Raji (cell line): ENCODE data around the gene CTNS.

Experiments used
- POLR2A ChIP-seq: IDR thresholded peaks from 2 replicates; pipeline ENCODE4 v1.6.1; 2011; ENCODE audit warnings: low read depth, low read length, control low read depth; ENCODE audit not compliant: insufficient read depth

The CTNS gene

DNA sequence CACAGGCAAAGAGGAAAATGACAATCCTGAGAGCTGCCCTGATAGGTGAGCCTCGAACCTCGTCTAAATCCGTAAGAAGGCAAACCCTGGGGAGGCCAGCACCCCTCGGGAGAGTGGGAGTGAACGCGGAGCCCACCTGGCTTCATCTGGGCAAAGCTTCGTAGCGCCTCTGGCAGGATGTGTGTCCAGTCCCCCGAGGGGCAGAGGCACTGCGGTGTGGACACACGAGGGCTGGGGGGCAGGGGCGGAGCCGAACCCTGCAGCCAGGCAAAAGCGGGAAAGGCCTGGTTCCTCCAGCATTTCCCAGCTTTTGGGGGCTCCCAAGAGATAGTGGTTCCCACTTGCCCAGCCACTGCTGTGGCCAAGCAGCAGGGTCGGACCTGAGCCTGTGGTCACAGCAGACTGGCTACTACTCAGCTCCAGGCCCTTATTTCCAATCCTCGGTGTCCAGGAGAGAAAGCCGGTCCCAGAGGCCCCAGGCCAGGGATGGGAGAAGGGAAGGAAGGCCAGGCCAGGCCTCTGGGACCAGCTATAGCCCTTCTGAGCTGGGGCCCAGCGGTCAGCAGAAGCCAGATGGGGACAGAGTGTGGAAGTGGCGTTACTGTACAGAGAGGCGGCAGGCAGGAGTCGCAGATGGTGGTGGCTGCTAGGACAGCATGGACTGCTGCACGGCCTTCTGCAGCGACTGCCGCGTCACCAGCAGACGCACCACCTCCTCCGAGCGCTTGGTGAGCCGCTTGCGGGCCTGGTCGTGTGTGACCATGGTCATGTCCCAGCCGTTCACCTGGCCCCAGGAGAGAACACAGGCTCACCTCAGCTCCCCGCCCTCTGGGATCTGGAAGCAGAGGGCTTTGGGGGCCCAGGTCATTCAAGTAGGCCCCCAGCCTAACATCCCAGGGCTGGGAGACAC is 26.8 kb downstream of the CTNS start:
- no peak for TF ChIP-seq POLR2A

DNA sequence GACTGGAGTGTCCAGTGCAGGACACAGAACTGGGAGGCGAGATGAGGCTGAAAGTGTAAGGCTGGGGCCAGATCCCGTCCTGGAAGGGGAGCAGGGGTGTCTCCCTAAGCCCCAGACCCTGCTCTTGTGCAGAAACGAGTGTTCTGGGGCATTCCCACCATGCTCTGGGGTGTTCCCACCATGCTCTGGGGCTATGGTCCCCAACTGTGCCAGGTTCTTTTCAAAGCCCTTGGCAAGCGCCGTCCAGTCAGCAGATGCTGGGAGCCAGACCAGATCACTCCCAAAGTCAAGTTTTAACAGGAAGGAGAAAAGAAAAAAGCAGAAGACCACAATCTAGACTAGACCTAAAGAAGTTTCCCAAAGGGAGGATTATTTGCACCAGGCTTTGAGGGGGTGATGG is 29.3 kb downstream of the CTNS start:
- TF ChIP-seq POLR2A = no peak

DNA sequence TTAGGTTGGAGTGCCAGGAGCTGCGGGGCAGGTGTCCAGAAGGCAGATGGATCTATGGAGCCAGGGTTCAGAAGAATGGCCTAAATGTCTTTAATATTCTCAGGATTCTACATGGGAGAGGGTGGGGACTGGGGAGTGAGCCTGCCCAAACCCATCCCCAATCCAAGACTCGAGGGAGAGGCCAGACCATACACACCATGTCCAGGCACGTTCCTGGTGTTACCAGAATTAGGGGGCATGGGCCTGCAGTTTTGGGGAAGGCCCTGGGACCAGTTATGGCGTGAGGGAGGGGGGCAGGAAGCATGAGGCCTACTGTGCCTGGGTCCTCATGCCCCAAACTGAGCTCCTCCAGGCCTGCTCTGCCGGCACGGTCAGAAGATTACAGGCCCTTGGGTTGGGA is 30.0 kb downstream of the CTNS start:
- no peak for TF ChIP-seq POLR2A

DNA sequence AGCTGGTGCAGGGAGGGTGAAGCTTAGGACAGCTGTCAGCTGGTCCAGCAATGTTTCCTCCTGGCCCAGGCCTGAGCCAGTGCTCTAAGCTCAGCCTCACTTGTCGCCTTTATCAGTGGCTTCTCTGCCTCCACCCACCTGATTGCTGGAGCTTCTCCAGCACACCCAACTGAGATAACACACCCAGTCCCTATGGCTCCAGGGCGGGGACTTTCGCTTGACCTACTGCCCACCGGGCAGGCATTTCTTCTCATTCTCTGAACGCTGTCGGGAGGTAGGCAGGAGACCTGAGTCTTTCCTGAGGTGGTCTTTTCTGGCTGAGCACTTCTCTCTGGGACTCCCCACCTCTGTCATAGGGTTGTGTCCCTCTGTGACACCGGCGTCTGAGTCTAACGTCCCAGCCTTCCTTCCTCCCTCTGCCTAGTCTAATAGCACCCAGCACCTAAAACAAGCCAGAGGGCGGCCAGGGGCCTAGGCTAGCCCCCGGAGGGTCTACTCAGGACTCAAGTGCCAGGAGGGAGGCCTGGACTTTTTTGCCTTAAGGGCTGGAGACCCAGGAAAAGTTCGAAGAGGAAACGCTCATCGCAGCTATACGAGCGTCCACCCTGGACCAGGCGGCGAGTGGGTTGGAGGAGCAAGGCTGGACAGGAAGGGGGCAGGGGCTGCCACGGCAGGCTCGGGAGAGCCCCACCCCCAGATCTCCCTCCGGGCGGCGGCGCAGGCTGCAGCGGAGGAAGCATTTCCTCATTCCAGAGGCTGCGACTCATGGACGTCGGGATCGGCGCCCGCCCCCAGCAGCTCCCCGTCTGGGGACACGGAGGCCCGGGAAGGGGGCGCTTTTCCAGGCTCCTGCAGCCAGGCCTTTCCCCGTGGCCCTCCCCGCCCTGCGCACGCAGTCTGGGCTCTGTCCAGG is 31.1 kb downstream of the CTNS start:
- TF ChIP-seq POLR2A = no peak

DNA sequence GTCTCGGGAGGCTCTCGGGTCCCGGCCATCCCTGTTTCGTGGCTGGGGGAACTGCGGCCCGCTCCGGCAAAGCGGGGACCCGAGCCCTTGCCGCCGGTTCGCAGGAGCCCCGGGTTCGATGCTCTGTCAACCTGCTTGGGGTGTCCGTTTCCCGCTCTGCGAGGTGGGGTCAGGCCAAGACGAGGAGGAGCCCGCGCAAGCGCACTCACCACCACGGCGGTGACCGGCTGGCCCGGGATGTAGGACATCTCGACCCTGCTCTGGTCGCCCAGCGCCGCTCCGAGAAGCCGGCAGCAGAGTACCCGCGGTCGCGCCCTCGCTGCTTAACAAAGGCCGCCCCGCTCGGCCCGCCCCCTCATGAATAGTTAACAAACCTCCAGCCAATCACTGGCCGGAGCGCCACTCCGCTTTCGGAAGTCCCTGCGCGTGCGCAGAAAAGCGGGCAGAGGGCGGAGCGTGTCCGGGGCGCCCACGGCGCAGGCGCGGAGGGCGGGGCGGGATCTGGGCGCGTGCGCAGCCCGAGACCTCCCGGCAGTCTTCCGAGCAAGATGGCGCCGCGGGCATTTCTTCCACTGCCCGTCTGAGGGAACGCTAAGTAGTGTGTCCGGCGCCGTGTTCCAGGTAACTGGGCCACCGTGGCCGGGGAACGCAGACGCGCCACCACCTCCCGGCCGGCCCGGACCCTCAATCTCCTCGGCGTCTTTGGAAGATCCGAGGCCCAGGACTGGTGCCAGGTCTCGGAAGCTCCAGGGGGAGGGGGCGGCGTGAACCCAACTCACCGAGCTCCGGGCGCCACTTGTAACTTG is 31.9 kb downstream of the CTNS start, which contains the start of the genes EMC6 and TAX1BP3:
TSS of gene EMC6 (plus strand) at position 534 of the 806 bp plus-strand sequence. CDS start 335 bp downstream, outside the sequence.
TSS of gene TAX1BP3 (minus strand) at position 300 of the 806 bp plus-strand sequence. CDS start at position 248, 52 bp downstream.
- TF ChIP-seq POLR2A = peak; percentile 95

DNA sequence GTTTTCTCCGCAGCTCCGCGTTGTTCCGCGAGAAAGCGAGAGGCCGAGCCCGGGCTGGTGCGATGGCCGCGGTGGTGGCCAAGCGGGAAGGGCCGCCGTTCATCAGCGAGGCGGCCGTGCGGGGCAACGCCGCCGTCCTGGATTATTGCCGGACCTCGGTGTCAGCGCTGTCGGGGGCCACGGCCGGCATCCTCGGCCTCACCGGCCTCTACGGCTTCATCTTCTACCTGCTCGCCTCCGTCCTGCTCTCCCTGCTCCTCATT is 32.5 kb downstream of the CTNS start:
- TF ChIP-seq POLR2A = no peak

DNA sequence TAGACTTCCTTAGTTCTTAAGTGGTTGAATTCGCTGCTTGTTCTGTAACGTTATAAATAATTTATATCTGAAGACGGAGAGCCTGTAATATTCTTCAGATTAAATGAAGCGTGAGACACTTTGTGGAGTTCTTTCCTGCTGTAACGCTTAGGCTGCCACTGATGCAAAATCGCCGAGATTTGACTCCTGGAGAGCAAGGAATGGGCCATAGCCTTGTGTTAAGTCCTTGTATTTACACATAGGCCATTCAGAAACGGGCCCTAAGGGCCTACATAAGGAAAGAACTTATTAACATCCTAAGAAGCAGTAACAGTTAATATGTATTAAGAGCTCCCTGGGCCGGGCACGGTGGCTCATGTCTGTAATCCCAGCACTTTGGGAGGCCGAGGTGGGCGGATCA is 33.0 kb downstream of the CTNS start:
- TF ChIP-seq POLR2A = no peak

DNA sequence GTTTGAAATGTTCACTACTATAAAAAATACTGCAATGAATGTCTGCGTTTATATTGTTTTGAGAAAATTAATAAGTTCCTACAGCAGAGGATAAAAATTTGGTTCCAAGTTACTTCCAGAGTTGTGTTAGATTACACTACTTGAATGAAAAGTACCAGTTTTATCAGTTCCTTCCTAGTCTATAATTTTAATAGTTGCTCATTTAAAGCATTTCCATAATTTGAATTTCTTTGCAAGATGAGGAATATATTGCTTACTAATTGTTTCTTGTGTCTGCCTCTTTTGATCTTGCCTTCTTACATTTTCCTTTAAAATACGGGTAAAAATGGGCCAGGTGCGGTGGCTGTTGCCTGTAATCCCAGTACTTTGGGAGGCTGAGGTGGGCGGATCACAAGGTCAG is 36.0 kb downstream of the CTNS start:
- no peak for TF ChIP-seq POLR2A

DNA sequence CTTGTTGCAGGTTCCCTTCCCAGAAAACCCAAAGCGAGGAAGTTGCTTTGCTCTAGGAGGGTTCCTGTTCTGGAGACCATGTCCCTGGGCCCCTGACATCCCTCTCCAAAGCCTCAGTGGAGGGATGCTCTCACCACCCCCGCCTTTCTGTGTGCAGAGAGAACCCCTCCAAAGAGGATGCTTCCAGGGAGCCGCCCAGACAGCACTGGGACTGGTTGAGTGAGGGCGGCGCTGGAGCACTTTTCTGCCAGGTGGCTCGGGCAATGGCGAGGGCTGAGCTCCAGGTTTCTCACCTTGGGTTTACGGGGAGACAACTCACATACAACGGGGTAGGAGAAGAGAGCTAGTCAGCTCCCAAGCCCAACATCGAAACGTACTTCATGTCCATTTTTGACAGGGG is 39.3 kb downstream of the CTNS start:
- no peak for TF ChIP-seq POLR2A

DNA sequence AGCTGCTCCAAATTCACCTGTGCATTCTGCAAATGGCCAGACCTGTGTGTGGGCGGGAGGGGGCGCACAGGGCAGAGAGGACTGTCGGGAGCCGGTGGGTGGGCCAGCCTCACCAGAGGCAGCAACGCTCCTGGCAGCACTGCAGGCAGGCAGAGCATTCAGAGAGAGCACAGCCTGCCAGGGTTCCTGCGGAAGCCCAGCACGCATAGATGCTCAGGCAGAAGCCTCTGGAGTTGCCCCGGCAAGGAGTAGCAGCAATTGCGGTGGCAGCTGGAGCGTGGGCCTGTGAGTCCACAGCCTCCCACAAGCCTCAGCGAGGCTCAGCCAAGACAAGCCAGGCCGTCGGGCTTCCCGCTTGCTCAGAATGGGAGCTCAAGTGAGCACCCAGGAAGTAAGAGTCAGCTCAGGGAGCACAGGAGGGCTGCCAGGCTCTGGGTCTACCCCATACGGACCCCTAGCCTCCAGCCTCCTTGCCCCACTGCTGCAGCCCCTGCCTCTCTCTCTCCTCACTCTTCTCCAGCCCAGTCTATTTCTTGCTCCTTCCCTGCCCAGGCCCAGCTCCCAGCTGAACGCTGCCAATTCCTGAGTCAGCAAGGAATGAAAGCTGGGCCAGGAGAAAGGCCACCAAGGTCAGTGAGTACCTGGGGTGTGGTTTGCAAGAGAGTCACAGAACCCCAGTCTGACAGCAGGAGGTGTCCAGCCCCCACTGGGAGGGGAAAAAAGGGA is 41.7 kb downstream of the CTNS start:
- TF ChIP-seq POLR2A = no peak

DNA sequence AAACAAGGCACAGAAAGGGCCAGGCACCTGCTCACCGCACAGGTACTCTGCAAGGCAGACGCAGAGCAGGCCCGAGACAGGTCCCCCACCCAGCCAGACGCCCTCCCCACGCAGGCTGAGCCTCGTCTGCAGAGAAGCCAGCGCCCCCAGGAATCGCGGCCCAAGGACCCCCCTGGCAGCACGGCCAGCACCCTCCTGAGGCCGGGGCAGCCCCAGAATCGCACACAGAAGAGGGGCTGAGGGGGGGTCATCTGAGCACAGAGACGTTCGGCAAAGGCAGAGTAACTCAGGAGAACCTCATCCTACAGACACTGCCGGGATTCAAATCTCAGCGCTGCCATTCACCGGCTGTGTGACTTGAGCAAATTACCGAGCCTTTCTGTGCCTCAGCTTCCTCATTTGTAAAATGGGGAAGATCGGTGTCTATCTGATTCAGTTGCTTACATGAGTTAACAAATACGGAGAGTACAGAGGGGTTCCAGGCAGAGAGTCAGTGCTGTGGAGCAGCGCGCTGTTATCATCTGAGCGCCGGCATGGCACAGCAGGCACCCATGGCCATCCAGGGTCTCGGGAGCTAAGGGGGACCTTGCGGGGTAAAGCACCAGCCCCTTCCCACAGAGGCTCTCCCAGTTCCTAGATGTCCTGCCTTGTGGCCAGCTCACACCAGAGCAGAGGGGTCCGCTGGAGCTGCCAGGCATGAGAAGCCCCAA is 42.4 kb downstream of the CTNS start:
- TF ChIP-seq POLR2A = no peak

DNA sequence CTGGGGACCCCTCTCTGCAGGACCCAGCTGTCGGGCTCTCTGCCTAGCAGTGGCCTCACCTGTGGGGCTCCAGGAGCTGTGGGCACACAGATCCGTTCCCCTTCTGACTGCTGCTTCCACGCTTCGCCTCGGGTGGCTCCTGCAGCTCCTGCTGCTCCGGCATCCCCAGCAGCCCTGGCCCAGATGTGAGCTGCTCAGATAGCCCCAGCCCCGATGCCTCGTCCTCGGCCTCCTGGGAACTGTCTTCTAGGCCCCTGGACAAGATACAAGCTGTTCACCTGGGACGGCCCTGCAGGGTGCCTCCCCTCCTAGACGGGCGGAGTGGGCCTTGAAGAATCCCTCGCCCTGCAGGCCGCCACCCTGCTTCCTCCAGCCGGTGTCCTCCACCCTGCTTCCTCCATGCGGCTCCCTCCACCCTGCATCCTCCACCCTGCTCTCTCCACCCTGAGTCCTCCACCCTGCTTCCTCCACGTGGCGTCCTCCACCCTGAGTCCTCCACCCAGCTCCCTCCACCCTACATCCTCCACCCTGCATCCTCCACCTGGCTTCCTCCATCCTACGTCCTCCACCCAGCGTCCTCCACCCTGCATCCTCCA is 43.1 kb downstream of the CTNS start:
- TF ChIP-seq POLR2A = no peak

DNA sequence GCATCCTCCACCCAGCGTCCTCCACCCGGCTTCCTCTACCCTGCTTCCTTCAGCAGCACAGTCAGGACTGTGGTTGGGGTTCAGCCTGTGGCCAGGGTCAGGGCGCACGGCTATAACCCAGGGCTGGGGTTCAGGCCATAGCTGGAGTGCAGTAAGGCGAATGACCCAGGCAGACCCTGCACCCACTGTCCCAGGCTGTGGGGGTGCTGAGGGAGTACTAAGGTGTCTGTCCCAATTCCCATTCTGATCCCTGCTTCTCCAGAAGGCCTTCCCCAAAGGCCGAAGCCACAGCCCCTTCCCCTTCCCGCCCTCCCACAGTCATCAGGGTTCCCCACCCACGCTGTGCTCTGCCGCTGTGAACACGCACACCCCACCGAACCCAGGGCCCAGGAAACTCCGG is 44.5 kb downstream of the CTNS start:
- TF ChIP-seq POLR2A = no peak
